DOHH2 (cell line): ENCODE measurements around the gene CRTC3.

Source experiments
- EZH2phosphoT487 ChIP-seq: fragments of 200-600 bp; sonication (generic); IDR thresholded peaks from 2 replicates; pipeline ENCODE4 v1.6.1; 2017; ENCODE audit warnings: borderline replicate concordance, mild to moderate bottlenecking, antibody characterized with exemption, low read length, moderate library complexity, mixed read lengths
- TF ChIP-seq, protein P1 (sequence below): fragments of 200-600 bp; sonication (generic); IDR thresholded peaks from one replicate; pipeline ENCODE4 v1.5.1; 2014; ENCODE audit warnings: antibody characterized with exemption, mild to moderate bottlenecking, low read depth, low read length; ENCODE audit not compliant: poor library complexity, severe bottlenecking

DNA sequence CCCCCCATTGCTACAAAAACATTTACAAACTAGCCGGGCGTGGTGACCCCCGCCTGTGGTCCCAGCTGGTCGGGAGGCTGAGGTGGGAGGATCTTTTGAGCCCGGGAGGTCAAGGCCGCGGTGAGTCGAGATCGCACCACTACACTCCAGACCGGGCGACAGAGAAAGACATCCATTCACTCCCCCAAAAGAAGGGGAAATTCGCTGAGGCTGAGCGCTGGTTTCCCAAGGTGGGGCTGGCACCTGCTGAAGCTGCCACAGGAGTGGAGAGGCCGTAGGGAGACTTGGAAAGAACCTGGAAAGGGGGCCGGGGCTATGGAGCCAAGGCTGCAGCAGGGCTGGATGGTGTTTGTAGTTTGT, 732 bp upstream of the CRTC3 start:
- TF ChIP-seq, protein P1, sequence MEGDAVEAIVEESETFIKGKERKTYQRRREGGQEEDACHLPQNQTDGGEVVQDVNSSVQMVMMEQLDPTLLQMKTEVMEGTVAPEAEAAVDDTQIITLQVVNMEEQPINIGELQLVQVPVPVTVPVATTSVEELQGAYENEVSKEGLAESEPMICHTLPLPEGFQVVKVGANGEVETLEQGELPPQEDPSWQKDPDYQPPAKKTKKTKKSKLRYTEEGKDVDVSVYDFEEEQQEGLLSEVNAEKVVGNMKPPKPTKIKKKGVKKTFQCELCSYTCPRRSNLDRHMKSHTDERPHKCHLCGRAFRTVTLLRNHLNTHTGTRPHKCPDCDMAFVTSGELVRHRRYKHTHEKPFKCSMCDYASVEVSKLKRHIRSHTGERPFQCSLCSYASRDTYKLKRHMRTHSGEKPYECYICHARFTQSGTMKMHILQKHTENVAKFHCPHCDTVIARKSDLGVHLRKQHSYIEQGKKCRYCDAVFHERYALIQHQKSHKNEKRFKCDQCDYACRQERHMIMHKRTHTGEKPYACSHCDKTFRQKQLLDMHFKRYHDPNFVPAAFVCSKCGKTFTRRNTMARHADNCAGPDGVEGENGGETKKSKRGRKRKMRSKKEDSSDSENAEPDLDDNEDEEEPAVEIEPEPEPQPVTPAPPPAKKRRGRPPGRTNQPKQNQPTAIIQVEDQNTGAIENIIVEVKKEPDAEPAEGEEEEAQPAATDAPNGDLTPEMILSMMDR, result no peak
- TF ChIP-seq EZH2phosphoT487, result no peak
